Measurements from ENCODE around the gene CYP1B1. TPM values are rescaled to one million over a fixed set of nuclear protein-coding genes. Genes with fewer than 3 reads are reported as not detected.
A peak's percentile ranks its signal among the peaks of the same experiment; 100 is the strongest.

Gene CYP1B1
- total RNA-seq, 4 donors from 2014 or later, result 10.4 to 42.2 (median 18.4) TPM

DNA sequence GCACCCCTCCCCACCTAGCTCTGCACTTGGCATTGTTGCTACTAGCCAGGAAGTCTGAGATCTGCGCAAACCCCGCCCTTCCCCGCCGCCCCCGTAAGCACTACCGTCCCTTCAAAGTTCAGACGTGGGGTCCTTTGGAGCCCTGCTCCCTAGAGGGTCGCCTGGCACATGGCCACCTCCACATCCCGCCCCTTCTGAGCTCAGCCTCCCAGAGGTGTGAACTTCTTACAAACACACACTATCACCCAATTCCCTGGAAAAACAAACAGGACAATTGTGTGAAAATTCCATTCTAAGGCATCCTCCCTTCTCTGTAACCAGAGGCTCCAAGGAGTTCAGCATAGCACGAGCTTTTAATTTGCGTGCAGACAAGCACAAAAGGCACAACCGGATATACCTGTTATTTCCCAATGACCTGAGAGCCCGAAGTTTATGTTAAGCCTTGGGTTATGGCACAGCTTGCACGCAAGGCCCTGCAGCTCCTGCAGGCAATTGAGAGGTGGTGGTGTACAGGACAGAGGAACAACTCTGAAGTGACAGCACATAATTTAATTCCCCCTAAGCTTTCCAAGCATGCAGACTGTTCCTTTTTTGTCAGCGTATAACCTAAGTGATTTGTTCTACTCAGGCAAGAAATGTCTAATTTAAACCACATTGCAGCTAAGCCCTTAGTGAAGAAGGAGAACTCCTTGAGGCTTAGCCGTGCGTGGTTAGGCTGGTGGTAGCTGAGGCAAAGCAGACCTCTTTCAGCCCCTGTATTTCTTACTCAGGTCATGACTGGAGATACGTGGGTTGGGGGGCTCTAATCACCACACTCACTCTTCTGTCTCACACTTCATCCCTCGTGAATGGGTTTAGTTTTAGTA, 20.3 kb upstream of the CYP1B1 start:
- intact Hi-C loops (cut with DNase I), result no loop called here
- Histone ChIP-seq H3K27me3 (no peaks in the 10 kb centered on the region), H3K36me3 (no peaks in the 10 kb centered on the region), H3K9me3 (no peaks in the 10 kb centered on the region), H3K27ac (peak overlapping the region in 1 of 3 donors; percentile 1), H3K4me1 (peaks cover 20 to 37% of the 10 kb centered on the region in 2 donors), H3K4me3 (replicated peaks in 1 of 3) (no peak overlapping the region)
- WGBS, 2 donors, result 21 to 24% methylated on average over 19 of the region's 19 CpGs
- peak; percentile 35 to 45 for DNase-seq
- no peak for TF ChIP-seq POLR2A (IDR thresholded peaks at IDR 0.05)
- TF ChIP-seq, protein P1, sequence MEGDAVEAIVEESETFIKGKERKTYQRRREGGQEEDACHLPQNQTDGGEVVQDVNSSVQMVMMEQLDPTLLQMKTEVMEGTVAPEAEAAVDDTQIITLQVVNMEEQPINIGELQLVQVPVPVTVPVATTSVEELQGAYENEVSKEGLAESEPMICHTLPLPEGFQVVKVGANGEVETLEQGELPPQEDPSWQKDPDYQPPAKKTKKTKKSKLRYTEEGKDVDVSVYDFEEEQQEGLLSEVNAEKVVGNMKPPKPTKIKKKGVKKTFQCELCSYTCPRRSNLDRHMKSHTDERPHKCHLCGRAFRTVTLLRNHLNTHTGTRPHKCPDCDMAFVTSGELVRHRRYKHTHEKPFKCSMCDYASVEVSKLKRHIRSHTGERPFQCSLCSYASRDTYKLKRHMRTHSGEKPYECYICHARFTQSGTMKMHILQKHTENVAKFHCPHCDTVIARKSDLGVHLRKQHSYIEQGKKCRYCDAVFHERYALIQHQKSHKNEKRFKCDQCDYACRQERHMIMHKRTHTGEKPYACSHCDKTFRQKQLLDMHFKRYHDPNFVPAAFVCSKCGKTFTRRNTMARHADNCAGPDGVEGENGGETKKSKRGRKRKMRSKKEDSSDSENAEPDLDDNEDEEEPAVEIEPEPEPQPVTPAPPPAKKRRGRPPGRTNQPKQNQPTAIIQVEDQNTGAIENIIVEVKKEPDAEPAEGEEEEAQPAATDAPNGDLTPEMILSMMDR (IDR thresholded peaks at IDR 0.05), result no peak

DNA sequence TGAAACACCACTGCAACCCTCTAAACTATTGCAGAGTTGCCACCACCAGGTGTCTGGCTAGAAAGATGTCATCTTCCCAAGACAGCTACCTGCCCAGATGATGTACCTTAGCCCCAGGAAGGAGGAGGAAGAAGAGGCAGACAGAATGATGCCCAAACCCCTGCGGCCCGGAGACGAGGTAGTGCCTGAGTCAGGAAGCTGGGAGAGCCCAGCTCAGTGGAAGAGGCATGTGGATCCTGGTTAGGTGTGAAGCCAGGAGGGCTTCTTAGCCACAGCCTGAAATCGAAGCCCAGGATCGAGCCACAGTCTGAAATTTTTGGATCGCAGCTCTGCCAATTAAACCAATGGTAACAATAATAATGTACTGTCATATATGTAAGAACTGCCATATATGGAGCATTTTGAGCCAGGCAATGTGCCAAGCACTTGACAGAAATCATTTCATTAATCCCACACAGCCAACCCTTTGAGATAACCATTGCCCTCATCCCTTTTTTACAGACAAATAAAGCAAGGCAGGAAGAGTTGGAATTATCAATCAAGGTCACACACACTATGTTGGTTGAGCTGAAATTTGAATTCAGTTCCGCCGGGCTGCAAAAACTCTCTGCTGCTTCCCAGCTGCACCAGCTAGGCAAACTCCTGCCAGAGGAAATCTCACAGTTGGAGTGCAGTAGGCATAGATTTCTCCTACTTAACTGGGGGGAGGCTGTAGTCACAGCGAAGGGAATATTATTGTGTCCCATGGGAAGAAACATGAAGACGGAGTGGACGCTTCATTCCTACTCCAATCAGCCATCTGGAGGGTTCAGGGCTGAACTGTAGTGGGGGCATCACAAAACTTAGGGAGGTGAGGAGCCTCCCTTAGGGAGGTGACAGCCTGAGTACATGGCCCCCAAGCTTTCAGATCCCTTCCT, 19.4 kb upstream of the CYP1B1 start:
- DNase-seq, result no peak
- WGBS, 2 donors, result 84 to 89% methylated on average over 11 of the region's 11 CpGs
- Histone ChIP-seq H3K27me3 (no peaks in the 10 kb centered on the region), H3K9me3 (no peaks in the 10 kb centered on the region), H3K36me3 (no peaks in the 10 kb centered on the region), H3K4me1 (peaks cover 20 to 37% of the 10 kb centered on the region in 2 donors), H3K27ac (peak overlapping the region in 1 of 3 donors; percentile 1), H3K4me3 (replicated peaks in 1 of 3) (no peak overlapping the region)
- TF ChIP-seq POLR2A (IDR thresholded peaks at IDR 0.05), result no peak
- TF ChIP-seq, protein P1 (IDR thresholded peaks at IDR 0.05), result no peak
- intact Hi-C loops (cut with DNase I), result no loop called here

DNA sequence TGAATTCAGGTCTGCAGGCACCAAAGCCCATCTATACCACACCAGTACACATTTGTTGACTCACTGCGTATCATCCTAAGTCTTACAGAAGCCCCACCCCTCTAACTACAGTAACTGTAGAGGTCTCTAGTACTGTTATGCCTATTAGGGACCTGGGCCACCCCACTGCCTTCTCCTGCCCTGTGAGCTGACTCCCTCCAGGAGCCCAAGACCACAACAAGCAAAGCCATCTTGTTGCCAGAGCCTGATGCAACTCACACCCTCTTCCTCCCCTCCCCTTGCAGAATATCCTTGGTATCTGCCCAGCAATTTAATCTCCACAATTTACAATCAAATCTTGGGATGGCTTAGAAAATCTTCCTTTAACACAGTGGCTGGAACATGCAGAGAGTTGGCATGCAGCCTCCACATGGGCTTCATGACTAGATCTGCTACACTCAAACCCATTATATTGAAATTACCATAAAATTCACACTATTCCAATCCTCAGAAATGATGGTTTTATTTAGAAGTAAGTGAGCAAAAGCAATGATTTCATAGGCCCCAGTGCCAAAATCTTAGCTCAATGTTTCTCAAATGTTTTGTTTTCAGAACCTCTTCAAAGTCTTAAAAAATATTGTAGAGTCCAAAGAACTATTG, 17.7 kb upstream of the CYP1B1 start:
- no peak for TF ChIP-seq POLR2A (IDR thresholded peaks at IDR 0.05)
- TF ChIP-seq, protein P1 (IDR thresholded peaks at IDR 0.05), result no peak
- Histone ChIP-seq H3K36me3 (no peaks in the 10 kb centered on the region), H3K27me3 (no peaks in the 10 kb centered on the region), H3K27ac (no peak overlapping the region), H3K4me3 (replicated peaks in 1 of 3) (no peak overlapping the region), H3K4me1 (peaks cover 20 to 33% of the 10 kb centered on the region in 2 donors), H3K9me3 (no peaks in the 10 kb centered on the region)
- intact Hi-C loops (cut with DNase I), result no loop called here
- WGBS, 2 donors, result 100% methylated on average over 1 of the region's 1 CpG
- no peak for DNase-seq

DNA sequence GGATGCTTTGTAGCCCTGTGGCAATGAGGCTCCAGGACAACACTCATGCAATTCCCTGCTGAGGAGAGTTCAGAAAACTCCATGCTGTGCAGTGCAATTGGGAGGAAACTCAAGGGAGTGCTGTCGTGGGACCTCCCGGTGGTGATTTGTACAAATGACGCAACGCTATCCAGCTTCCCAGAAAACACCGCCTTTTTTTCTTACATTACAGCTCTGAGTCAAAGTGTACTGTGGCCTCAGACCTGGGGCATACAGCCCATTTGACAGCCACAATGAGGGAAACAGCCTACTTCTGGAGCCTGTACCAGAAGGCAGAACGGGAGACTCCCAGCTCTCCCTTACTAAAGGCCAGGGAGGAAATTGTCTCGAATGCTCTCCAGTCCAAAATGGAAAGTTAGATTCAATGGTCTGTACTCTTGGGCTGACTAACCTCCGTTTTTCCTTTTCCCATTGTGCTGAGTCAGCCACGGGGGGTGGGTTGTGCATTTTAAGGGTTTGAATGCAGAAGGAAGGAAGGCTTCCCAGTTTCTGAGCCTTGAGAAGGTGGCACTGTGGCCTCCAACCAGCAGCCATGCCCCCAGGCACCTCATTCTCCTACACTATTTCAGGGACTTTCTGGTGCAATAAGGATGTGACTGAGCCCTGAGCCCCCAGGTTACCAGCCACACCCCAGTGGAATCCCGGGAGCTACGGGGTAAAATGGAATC, 16.4 kb upstream of the CYP1B1 start:
- Histone ChIP-seq H3K27ac (no peak overlapping the region), H3K27me3 (no peaks in the 10 kb centered on the region), H3K36me3 (no peaks in the 10 kb centered on the region), H3K9me3 (no peaks in the 10 kb centered on the region), H3K4me1 (peaks cover 13 to 27% of the 10 kb centered on the region in 2 donors), H3K4me3 (replicated peaks in 1 of 3) (no peak overlapping the region)
- TF ChIP-seq, protein P1 (IDR thresholded peaks at IDR 0.05), result no peak
- no peak for TF ChIP-seq POLR2A (IDR thresholded peaks at IDR 0.05)
- DNase-seq, result no peak
- WGBS, 2 donors, result 64 to 66% methylated on average over 11 of the region's 11 CpGs
- intact Hi-C loops (cut with DNase I), result no loop called here

All from thyroid gland (tissue), 4 donors.